C4-2B (cell line): Measurements from ENCODE around the gene B4GALT5.

Experiments
- CTCF ChIP-seq: fragments of 450-650 bp; conservative IDR thresholded peaks from 2 replicates; pipeline ENCODE4 v1.5.1; 2017; ENCODE audit warnings: mild to moderate bottlenecking
- ZFX ChIP-seq: fragments of 450-650 bp; IDR thresholded peaks from 2 replicates; pipeline ENCODE4 v1.6.1; 2017

DNA sequence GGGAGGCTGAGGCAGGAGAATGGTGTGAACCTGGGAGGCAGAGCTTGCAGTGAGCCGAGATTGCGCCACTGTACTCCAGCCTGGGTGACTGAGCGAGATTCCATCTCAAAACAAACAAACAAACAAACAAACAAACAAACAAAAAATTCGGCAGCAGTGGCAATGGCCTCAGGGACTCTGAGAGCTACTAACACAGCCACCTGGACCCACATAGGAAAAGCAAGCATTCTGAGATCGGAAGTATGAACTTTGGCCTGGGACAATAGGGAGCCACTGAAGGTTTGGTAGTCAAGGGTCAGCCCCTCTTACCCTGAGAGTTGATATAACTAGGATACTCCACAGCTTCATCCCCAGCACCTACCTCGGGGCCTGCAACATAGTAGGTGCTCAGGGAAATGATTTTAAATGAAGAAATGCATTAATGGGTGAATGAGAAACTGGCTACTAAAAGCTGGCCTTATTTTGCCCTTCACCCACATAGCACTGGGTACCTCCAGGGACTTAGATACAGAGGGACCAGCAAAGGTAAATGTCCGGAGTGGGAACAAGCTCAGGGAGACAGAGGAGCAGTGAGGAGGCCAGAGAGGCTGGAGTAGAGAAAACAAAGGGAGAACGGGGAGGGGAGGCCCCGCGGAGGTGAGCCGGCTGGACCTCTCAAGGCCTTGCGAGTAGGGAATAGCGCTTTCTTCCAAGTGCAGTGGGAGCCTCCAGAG, 99.2 kb downstream of the B4GALT5 start:
- TF ChIP-seq CTCF (no peak), ZFX (no peak)
